ENCODE results near the gene PIEZO1.

DNA sequence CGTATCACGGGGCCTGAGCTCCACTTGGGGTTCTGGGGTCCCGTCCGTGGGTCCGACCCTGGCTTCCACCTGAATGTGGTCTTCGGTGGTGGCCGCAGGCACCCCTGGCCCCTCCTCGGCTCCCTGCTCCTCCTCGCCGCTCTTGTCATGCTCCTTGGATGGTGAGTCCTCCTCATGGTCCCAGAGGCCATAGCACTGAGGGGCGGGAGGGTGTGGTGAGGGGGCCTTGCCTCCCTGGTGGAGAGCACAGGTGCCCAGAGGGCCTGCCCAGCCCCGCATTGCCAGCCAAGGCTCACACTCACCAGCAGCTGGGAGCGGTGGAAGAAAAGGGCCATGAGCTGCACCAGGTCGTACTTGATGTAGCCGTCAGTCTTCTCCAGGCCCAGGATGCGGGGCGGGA is 63.8 kb downstream of the PIEZO1 start:
- TF ChIP-seq EZH2 (IDR thresholded peaks at IDR 0.05) (no peak), EZH2phosphoT487 (IDR thresholded peaks at IDR 0.05) (no peak)
- TF ChIP-seq, protein P1, sequence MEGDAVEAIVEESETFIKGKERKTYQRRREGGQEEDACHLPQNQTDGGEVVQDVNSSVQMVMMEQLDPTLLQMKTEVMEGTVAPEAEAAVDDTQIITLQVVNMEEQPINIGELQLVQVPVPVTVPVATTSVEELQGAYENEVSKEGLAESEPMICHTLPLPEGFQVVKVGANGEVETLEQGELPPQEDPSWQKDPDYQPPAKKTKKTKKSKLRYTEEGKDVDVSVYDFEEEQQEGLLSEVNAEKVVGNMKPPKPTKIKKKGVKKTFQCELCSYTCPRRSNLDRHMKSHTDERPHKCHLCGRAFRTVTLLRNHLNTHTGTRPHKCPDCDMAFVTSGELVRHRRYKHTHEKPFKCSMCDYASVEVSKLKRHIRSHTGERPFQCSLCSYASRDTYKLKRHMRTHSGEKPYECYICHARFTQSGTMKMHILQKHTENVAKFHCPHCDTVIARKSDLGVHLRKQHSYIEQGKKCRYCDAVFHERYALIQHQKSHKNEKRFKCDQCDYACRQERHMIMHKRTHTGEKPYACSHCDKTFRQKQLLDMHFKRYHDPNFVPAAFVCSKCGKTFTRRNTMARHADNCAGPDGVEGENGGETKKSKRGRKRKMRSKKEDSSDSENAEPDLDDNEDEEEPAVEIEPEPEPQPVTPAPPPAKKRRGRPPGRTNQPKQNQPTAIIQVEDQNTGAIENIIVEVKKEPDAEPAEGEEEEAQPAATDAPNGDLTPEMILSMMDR (IDR thresholded peaks at IDR 0.05), result no peak
